ENCODE measurements around the gene MTMR10.

The MTMR10 gene, protein sequence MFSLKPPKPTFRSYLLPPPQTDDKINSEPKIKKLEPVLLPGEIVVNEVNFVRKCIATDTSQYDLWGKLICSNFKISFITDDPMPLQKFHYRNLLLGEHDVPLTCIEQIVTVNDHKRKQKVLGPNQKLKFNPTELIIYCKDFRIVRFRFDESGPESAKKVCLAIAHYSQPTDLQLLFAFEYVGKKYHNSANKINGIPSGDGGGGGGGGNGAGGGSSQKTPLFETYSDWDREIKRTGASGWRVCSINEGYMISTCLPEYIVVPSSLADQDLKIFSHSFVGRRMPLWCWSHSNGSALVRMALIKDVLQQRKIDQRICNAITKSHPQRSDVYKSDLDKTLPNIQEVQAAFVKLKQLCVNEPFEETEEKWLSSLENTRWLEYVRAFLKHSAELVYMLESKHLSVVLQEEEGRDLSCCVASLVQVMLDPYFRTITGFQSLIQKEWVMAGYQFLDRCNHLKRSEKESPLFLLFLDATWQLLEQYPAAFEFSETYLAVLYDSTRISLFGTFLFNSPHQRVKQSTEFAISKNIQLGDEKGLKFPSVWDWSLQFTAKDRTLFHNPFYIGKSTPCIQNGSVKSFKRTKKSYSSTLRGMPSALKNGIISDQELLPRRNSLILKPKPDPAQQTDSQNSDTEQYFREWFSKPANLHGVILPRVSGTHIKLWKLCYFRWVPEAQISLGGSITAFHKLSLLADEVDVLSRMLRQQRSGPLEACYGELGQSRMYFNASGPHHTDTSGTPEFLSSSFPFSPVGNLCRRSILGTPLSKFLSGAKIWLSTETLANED

DNA sequence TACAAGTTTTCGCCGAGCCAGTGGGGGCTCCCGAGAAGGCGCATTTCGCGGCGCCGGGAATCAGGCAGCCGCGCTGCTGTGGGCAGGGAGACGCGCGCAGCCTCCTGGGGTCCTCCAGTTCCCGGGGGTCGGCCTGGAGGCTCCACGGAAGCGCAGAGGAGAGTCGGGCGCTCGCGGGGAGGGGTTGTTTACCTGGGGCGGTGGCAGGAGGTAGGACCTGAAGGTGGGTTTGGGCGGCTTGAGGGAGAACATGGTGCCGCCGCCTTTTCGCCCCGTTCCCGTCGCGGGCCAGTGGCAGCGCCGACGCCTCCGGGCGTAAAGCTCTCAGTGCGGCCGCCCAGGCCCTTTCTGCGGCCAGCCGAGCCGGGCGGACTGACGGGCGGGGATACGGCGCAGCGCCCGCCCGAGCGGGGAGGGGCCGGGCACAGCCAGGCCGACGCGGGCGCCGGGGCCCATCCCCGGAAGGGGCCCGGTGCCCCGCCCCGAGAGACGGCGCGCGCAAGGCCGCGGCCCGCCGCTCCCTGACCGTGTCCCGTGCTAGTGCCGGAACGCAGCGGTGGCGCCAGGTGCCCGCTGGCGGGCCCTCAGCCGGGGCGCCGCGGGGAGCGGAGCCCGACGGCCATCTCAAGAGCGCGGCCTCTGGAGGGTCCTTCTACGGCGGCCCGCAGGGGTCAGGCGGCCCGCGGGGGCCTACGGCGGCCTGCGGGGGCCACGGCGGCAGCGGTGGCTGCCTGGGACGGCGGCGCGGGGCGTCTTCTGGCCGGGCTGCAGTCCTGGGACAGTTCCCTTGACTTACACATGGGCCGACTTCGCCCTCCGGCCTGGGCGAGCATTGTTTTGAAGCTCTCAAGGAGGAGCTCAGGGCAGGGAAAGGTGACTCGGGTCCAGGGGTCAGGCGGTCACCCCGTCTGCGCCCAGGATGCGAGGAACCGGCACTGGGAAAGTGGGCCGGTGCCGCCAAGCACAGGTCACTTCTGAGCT is at the start of gene MTMR10:
MTMR10 (minus strand) TSS at position 374 of the 981 bp plus-strand sequence; CDS start at position 252, 122 bp downstream.
- DNase-seq, result peak; percentile 78

DNA sequence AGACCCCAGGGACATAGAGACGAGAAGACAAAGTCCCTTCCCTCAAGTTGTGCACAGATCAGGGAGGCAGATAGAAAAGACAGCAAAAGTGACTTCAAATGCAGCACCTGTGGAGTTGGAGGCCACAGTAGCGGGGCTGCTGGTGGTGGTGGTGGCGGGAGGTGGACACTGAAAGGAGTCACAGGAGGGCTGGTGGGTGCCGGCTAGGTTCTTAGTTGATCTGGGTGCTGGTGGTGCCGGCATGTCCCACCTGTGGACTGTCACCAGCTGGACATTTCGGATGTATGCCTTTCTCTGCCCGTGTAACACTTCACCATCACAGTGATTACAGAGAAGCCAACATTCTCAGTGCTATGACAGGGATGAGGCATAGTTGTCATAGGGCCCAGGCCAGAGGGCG is 49.2 kb upstream of the MTMR10 start:
- DNase-seq, result no peak

GRCh38 chr15:31039961-31040360 is 48.5 kb upstream of the MTMR10 start:
- DNase-seq, result no peak

GRCh38 chr15:31037731-31038477 is 46.5 kb upstream of the MTMR10 start:
- DNase-seq, result no peak

- DNase-seq, result no peak
Measured at GRCh38 chr15:31036783-31037182, 45.4 kb upstream of the MTMR10 start.

- no peak for DNase-seq
Measured at GRCh38 chr15:31035610-31036009, 44.2 kb upstream of the MTMR10 start.

DNA sequence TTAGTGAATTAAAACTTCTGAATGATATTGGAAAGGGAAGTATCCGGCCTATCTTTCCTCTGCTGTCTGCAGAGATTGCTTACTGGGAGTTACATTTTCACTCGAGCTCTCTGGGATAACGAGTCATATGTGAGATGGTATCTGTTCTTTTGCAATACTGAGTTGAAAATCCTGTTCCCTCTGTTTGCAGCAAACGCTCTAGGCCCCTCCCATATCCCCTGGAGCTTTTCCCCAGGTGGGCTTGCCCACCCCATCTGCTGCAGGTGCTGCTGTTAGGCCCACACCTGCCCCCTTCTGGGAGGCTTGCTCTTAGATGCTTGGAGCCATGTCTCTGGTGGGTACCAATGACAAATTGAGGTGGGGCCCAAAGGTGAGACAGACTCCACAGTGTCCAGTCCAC is 42.7 kb upstream of the MTMR10 start:
- DNase-seq, result no peak

DNA sequence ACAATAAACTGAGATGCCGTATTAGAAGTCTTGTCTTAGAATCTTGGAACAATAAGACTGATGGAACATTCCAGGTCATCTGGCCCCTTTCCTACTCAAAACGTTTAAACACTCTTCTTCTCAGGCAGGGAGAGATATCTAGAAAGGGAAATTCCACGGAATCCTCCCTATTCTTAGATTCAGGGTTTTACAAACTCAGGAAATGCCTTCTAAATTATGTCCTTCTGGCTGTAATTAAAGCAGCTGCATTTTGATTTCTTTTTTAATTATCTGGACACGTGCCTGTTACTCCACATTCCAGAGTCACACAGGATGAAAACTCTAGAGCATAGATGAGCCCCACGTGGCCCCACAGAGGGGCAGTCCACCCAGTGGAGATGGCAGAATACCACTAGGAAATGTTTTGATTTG is 41.5 kb upstream of the MTMR10 start:
- DNase-seq, result no peak

- no peak for DNase-seq
Measured at GRCh38 chr15:31031471-31032067, 40.1 kb upstream of the MTMR10 start.

GRCh38 chr15:31027910-31028578 is 36.6 kb upstream of the MTMR10 start:
- no peak for DNase-seq

DNA sequence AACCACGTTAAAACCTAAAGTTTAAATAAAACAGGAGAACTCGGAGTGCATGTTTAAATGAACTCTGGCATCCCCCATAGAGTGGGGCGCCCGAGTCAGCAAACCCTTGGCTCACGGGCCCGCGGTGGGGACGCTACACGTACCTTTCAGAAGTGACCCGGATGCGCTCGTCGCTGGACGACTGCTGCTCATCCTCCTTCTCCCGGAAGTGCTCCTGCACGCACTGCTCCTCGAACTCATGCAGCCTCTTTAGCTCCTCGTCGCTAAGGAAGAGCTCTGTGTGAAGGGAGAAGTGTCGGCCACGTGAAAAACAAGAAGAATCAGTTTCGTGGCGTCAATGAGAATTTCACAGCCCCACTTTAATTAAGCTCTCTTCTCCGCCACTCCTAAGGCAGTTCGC is 34.6 kb upstream of the MTMR10 start:
- DNase-seq, result no peak

DNA sequence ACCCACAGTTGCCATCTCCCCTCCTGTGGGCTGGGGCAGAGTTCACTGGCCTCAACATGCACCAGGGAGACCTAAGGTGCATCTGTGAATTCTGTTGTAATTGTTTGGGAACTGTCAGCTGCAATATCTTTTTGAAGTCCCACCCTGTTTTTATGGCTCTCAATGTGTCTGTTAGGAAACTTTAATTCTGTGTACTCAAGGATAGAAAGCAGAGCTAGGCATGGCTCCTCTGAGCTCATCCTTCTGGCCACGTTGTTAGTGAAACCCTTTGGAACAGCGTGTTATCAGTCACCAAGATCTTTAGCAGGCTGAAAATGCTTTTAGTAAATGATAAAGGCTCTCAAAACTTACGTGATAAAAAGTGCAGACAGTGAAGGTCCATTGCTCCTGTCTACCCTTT is 33.6 kb upstream of the MTMR10 start:
- DNase-seq, result no peak

GRCh38 chr15:31024330-31024729 is 32.9 kb upstream of the MTMR10 start:
- DNase-seq, result no peak

GRCh38 chr15:31023841-31024240 is 32.4 kb upstream of the MTMR10 start:
- DNase-seq, result no peak

GRCh38 chr15:31021067-31021665 is 29.7 kb upstream of the MTMR10 start:
- no peak for DNase-seq

DNA sequence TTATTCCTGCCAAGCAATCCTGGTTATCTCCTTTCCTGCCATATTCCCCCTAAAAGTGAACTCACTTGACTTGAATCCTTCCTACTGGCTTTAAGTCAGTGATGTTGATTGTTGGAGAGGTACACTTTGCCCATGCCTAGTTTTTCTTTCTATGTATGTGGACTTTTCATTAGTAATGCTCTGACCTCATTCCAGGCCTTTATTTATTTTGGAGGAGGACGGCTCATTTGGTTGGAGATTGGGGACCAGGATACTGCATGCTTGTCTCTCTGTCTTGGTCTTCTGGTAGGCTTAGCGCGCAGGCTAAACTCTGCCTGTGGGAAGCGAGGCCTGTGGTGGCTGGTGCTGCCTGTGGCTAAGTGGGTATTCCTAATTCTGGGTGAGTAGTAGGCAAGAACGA is 29.1 kb upstream of the MTMR10 start:
- no peak for DNase-seq

DNA sequence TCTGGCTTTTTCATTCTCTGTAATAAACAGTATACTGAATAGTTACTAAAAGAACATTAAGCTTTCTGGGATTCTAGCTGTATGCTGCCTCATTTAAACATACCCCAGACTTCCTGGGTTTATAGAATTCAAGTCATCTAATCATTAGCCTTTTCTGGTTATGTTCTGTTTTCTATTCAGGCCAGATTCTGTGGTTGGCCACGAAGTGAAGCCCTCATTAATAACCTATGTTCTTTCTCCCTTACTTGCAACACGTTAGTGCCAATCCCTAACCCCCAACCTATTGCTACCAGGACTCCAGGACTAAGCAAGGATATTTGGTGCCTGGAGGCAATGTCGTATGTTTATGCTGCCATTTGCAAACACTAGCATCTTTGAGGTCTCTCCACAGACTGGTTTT is 28.6 kb upstream of the MTMR10 start:
- DNase-seq, result no peak

GRCh38 chr15:31017311-31017710 is 25.9 kb upstream of the MTMR10 start:
- DNase-seq, result no peak

DNA sequence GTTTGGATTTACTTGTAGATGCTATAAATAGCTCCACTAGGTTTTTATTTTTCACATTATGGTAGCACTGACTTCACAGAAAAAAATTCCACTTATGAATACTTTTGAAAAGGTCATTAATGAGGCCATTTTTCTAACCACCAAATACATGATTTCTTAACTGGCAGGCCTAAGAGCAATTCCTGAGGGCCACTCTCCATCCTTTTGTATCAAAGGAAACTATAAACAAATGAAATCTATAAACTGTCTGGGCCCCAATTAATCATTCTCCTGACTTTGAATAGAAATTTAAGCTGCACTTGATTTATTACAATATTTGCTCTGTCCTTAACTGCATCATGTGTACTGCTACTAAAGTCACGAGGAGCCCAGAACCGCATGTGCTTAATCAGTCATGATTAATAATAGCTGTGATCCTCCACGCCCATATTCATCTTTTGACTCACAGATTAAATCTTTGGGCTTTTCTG is 25.1 kb upstream of the MTMR10 start:
- DNase-seq, result no peak

DNA sequence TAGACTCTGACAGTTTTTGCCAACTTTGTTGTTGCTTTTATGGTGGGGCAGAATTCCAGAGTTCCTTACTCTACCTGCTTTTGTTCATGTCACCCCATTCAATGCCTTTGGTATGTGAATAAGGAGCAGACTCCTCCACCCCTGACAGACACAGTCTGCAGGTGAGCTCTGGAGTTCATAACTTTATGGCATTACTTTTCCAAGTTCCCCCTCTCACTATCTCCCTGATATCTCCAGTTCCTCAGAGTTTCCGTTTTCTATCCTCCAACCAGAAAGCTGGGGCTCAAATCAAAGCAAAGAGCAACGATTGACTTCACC is 23.1 kb upstream of the MTMR10 start:
- DNase-seq, result no peak

All from CD4-positive, alpha-beta T cell treated with Interleukin-17A for 4 hours (primary cell).